Measurements from ENCODE around the gene ST3GAL4.

Gene ST3GAL4

GRCh38 chr11:126410649-126411048 is 55.2 kb downstream of the ST3GAL4 start:
- DNase-seq = no peak

- no peak for DNase-seq
These were observed 56.5 kb downstream of the ST3GAL4 start for GRCh38 chr11:126411971-126412381.

GRCh38 chr11:126413426-126413825 is 57.9 kb downstream of the ST3GAL4 start:
- DNase-seq = no peak

- DNase-seq = no peak
These were observed 58.4 kb downstream of the ST3GAL4 start for GRCh38 chr11:126413843-126414405.

GRCh38 chr11:126414615-126415014 is 59.1 kb downstream of the ST3GAL4 start:
- no peak for DNase-seq

GRCh38 chr11:126415128-126415527 is 59.6 kb downstream of the ST3GAL4 start:
- DNase-seq = no peak

GRCh38 chr11:126415669-126416420 is 60.4 kb downstream of the ST3GAL4 start:
- no peak for DNase-seq

- DNase-seq = peak; percentile 69 to 78
These were observed 61.1 kb downstream of the ST3GAL4 start for GRCh38 chr11:126416542-126417090.

- DNase-seq = no peak
These were observed 61.8 kb downstream of the ST3GAL4 start for GRCh38 chr11:126417091-126417862.

- no peak for DNase-seq
These were observed 63.4 kb downstream of the ST3GAL4 start for GRCh38 chr11:126418887-126419286.

GRCh38 chr11:126419801-126420697 is 64.6 kb downstream of the ST3GAL4 start:
- DNase-seq = no peak

GRCh38 chr11:126420698-126421256 is 65.3 kb downstream of the ST3GAL4 start:
- DNase-seq = no peak

GRCh38 chr11:126421271-126421671 is 65.8 kb downstream of the ST3GAL4 start:
- no peak for DNase-seq

- DNase-seq = no peak
These were observed 67.0 kb downstream of the ST3GAL4 start for GRCh38 chr11:126422446-126422845.

- no peak for DNase-seq
These were observed 67.7 kb downstream of the ST3GAL4 start for GRCh38 chr11:126423154-126423553.

- DNase-seq = no peak
These were observed 68.3 kb downstream of the ST3GAL4 start for GRCh38 chr11:126423743-126424142.

- DNase-seq = no peak
These were observed 69.1 kb downstream of the ST3GAL4 start for GRCh38 chr11:126424471-126425039.

- DNase-seq = no peak
These were observed 70.6 kb downstream of the ST3GAL4 start for GRCh38 chr11:126426106-126426505.

GRCh38 chr11:126426820-126427749 is 71.6 kb downstream of the ST3GAL4 start:
- no peak for DNase-seq

- DNase-seq = no peak
These were observed 75.3 kb downstream of the ST3GAL4 start for GRCh38 chr11:126430581-126431335.

Data from SHP77 (cell line).